ENCODE measurements around the gene PRICKLE4.

The PRICKLE4 gene

GRCh38 chr6:41775293-41775882 is 5.2 kb upstream of the PRICKLE4 start:
- DNase-seq: no peak

GRCh38 chr6:41777551-41778285 is 2.9 kb upstream of the PRICKLE4 start:
- no peak for DNase-seq

GRCh38 chr6:41778895-41779294 is 1.7 kb upstream of the PRICKLE4 start:
- no peak for DNase-seq

GRCh38 chr6:41779336-41779735 is 1.2 kb upstream of the PRICKLE4 start:
- no peak for DNase-seq

- peak; percentile 48 for DNase-seq
Observed at GRCh38 chr6:41779788-41780550, 613 bp upstream of the PRICKLE4 start, which contains the start of gene FRS3. FRS3 (minus strand) TSS chr6:41779900; CDS start chr6:41776987, 2,913 bp downstream.

- DNase-seq: no peak
Observed at GRCh38 chr6:41781366-41781730, 766 bp downstream of the PRICKLE4 start.

GRCh38 chr6:41783106-41783780 is 2.7 kb downstream of the PRICKLE4 start:
- no peak for DNase-seq

- no peak for DNase-seq
Observed at GRCh38 chr6:41784581-41785171, 4.1 kb downstream of the PRICKLE4 start.

GRCh38 chr6:41785254-41785653 is 4.7 kb downstream of the PRICKLE4 start:
- no peak for DNase-seq

- no peak for DNase-seq
Observed at GRCh38 chr6:41785689-41786450, 5.3 kb downstream of the PRICKLE4 start.

- peak; percentile 19 for DNase-seq
Observed at GRCh38 chr6:41786451-41787218, 6.1 kb downstream of the PRICKLE4 start.

- DNase-seq: peak; percentile 78
Observed at GRCh38 chr6:41787219-41787917, 6.8 kb downstream of the PRICKLE4 start, which contains the start of gene TOMM6. TOMM6 (plus strand) TSS chr6:41787694; CDS start chr6:41787698, 4 bp downstream.

GRCh38 chr6:41789390-41789724 is 8.8 kb downstream of the PRICKLE4 start:
- DNase-seq: no peak

- no peak for DNase-seq
Observed at GRCh38 chr6:41790045-41790444, 9.5 kb downstream of the PRICKLE4 start.

- DNase-seq: no peak
Observed at GRCh38 chr6:41791305-41791704, 10.7 kb downstream of the PRICKLE4 start.

GRCh38 chr6:41791984-41792383 is 11.4 kb downstream of the PRICKLE4 start:
- DNase-seq: no peak

GRCh38 chr6:41796474-41796873 is 15.9 kb downstream of the PRICKLE4 start:
- no peak for DNase-seq

GRCh38 chr6:41798901-41799558 is 18.4 kb downstream of the PRICKLE4 start:
- no peak for DNase-seq

- DNase-seq: no peak
Observed at GRCh38 chr6:41799559-41799911, 19.0 kb downstream of the PRICKLE4 start.

- no peak for DNase-seq
Observed at GRCh38 chr6:41801380-41801779, 20.8 kb downstream of the PRICKLE4 start.
